GM18519 (cell line): ENCODE data around the gene ADGRG2.
"Not testable (repeated sequence)": the region's sequence is repeated elsewhere in the genome, so short reads cannot be mapped to it uniquely, and the experiment has no call there.

Experiments used
- ATAC-seq: cut with Tn5 transposase; IDR thresholded peaks from one replicate; pipeline ENCODE4 v1.9.1; 2021; ENCODE audit warnings: mild to moderate bottlenecking, moderate library complexity; ENCODE audit not compliant: unreplicated experiment, low FRiP score

The ADGRG2 gene

DNA sequence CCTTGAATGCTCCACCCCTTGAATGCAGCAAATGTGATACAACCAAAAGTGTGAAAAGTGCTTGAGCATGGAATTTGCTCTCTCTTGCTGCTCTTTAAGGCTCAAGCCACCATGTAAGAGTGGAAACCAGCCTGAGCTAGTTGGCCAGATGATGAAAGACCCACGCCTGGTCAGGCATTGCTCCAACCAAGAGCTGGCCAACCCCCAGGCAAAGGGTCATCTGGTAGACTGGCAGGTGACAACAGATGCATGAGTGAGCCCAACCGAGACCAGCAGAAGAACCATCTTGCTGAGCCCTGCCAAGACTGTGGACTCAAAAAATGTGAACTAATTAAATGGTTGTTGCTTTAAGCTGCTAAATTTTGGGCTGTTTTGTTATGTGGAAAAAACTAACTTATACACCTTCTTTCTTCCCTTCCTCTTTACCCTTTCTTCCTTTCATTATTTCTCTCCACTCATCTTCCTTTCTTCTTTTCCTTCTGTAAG lies 32.7 kb downstream of the ADGRG2 start:
- no peak for ATAC-seq

DNA sequence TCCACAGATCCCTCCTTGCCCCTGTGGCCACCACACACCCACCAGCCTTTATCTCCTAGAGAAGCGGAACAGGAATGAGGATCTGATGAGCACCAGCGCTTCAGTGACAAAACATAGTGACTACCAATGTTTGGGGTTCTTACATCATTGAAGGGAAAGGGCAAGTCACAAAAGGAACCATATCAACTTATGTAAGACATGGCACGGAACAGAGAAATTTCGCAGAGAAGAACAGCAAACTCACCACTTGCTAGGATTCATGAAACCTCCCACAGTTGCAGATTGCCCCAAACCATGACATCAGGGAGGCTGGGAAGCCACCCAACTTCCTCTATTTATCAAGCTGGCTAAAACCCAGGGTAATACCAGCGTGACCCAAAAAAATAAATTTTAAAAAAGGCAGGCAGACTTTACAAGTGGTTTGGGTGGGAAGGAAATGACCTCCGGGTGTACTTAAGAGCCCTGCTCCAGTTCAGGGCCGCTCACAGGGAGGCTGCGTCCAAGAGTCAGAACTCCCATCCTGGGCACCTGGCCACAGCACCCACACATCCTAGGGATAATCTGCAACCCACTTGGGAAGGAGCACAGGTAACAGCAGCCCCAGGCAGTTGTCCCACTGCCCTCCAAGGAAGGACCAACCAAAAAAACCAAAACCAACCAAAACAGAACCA lies 36.0 kb downstream of the ADGRG2 start:
- no peak for ATAC-seq

DNA sequence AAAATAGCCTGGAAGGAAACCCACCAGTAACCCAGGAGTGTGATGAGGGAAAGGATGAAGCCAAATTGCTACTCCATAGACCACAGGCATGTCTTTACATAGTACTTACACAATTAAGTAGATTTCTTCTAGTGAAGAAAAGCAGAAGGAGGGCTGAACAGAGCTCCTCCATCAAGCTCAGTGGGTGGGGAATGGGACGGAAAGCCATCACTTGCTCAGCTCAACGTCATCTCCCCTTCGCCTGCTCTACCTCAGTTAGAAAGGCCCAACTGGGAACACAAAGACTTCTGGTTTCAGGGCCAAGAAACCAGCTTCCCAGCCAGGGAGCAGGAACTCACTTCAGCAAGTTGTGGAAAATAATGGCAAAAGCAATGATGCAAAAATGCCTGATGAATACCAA lies 36.6 kb downstream of the ADGRG2 start:
- no peak for ATAC-seq

DNA sequence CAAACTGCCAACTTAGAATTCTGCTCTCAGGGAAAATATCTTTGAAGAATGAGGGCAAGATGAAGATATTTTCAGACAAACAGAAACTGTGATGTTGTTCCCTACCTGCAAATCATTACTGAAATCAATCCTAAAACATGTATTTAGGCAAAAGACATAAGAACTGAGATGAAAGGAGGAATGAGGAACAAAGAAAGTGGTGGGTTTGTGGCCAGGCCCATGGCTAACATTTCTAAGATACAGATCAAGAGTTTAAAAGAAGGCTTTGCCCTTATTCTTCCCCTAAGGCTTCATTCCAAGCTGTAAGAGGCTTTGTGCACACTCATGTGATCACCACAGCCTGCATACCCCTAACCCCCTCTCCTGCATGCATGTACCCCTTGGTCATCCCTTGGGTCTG lies 46.5 kb downstream of the ADGRG2 start:
- ATAC-seq = no peak

DNA sequence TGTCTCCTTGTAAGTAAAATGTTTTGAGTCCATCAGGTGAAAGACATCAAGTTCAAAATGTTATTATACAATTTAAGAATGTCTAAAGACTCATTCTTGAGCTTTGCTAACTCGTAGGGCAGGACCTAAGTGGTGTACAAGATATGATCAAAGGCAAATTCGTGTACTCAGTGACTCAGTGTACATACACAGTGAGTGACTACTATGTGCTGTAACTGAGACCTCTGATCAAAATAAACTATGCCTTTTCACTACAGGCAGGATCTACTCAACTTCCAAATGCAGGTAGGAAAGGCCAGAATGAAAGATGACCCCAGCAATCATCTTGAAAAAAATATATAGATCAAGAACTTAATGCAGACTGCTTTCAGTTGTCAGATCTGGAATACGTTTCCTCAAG lies 49.9 kb downstream of the ADGRG2 start:
- no peak for ATAC-seq

DNA sequence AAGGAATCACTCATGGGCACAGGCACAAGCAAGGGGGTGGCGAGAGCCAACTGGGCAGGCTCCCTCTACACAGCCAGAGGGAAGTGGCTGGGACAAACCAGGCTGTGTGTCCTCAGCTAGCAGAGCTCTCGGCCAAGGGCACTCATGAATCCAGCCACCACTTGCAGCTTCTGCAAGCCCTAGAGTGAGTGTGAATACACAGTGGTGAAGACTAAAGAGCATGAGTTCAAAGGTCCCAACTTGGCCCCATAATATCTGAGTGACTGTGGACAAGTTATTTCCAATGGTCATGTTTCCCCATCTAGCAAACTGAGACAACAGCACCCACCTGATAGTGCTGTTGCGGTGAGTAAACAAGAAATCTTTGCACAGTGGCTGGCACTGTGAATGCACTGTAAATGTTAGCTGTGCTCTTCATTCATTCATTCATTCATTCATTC lies 51.7 kb downstream of the ADGRG2 start:
- ATAC-seq = no peak

DNA sequence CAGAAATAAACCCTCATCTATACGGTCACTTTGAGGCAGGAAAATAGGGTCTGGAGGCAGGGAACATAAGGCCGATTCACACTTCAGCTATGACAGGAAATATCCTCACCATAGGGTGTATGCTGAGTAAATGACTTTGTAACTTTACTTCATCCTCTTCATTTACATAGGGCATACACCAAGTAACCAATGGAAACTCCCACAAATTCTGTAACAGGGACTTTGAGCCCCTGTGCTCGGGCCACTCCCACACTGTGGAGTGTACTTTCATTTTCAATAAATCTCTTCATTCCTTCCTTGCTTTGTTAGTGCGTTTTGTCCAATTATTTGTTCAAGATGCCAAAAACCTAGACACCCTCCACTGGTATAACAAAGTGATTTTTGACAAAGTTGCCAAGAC lies 55.3 kb downstream of the ADGRG2 start:
- ATAC-seq = not testable (repeated sequence)

DNA sequence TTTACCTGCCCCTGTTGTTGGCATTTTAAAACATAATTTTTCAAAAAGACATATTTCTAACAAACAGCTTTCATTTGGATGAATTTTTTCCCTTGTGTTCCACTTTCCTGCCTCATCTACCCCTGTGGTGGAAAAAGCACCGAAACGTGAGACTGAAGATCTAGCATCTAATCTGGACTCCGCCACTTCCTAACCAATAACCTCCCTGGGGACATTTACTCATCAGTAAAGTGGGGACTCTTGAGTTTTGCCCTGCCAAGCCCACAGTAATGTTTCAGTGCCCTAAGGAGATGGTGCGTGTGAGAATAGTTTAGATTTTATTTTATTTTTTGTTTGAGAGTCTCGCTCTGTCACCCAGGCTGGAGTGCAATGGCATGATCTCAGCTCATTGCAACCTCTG lies 56.7 kb downstream of the ADGRG2 start:
- ATAC-seq = no peak

DNA sequence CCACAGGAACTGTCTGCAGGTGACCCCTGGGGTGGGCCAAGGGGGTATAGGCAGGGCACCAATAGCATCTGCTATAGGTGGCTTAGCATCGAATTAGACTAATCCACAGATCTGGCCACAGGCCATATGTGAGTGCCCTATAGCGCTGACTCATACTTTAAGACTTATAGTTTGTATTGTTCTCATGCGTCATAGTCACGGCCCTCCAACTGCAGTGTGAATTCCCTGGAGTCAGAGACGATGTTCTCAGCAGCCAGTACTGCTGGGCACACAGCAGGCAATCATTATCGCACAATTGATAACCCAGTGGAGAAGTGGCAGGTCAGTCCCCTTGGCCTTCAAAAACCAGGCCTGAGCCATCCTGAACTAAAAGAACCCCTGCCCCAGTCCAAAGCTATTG lies 58.1 kb downstream of the ADGRG2 start:
- no peak for ATAC-seq

DNA sequence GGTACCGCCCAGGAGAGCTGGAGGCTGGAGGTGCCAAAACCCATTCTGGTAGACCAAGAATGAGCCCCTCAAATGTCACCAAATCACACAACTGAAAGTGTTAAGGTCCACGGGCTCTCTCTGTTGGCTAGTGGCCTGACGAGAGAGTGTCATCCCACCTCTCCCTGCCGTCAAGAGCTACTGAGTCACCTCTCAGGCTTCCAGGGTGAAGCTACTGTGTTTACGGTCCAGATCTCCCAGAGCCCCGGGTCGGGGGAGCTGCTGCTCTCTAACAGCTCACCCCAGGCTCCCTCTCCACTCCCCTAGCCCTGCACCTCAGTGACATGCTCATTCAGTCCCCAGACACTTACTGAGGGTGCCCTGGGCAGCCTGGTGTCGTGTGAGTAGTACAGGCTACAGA lies 59.2 kb downstream of the ADGRG2 start:
- no peak for ATAC-seq

DNA sequence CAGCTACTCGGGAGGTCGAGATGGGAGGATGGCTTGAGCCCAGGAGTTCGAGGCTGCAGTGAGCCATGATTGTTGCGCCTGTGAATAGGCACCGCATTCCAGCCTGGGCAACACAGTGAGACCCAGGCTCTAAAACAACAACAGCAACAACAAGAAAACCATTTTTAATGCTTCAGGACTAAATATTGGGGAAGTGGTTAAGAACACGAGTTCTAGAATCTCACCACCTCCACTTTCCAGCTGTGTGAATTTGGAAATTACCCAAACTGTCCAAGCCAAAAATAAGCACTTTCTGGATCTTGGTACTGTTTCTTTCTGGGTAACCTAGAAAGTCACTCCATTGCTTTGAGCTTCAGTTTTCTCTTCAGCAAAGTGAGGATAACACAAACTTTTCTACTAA lies 63.2 kb downstream of the ADGRG2 start:
- no peak for ATAC-seq

DNA sequence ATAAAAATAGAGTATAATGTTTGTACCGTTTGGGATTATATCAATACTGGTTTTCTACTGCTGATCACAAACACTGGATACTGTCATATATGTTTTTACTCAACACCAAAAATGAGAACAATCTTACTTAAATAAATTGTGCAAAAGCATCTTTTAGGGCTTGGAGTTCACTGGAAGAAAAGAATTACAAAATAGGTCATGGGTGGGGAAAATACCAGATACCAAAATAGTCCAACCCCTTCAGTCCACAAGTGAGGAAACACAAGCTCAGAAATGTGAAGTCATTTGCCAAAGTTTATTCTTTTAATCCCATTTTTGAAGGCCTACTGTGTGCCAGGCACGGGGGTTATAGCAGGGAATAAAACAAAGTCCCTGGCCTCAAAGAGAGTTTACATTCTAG lies 64.4 kb downstream of the ADGRG2 start:
- no peak for ATAC-seq

DNA sequence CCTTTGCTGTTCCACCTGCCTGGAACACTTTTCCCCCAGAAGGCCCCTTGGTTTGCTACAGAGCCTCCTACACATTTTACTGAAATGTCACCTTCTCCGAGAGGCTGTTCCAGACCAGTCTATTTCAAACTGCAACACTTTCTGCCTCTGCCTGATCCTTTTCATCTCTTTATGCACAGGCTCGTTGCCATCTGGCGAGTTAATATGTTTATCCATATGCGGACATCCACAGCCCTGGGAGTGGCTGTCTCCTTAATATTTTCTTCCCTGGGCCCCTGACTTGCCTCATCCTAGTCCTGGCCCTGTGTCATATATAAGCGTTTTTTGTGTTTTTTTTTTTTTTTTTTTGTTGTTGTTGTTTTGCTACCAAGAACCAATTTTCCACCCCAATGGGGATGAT lies 73.2 kb downstream of the ADGRG2 start:
- no peak for ATAC-seq

DNA sequence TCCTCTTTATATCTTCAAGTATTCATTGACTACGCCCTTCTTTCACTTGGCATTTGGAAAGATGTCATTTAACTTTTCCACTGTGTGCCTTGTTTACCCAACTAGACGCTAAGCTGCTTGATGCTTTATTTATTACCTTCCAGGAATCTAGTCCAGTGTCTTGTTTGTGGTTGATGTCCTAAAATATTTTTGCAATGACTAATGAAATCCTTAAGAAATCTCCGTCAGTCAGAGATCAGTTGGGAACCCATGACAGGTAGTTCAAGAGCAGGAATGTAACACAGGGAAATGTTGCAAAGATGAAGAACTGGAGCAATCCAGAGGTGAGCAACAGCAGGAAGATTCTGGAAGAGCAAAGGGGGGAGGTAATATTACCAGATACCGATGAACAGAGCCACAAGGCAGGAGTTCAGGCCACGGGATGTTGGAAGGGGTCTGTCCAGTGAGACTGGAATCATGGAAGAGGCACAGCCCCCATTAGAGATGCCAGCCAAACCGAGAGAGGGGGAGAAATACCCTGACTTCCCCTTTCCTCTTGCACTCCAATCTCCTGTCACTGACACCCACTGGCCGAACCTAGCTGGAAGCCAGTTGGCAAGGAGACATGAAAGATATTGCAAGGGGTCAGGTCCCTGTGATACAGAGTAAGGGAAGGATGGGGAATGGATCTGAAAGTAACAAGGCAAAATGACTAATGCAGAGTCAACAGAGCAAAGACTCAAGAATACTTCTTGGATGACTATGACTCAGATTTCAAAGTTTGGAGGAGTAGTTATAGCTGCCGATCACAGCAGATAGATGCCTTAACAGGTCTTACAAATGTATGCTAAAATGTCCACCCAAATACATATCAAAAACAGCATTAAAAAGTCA lies 75.7 kb downstream of the ADGRG2 start:
- no peak for ATAC-seq

DNA sequence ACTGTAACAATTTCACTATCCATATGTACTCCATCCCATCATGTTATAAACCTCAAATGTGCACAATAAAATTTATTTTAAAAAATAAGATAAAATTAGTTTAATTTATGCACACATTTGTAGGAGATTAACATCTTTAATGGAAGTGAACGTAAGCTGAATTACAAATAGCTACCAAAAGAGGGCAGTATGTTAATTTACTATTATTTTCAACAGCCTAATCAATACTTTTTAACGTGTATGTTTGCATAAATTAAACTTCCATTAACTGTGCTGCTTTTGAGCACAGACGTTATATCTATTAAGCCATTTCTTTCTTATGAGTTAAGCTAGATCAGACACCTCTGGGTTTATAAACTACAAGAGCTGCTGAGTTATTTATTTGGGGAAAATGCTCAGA lies 81.9 kb downstream of the ADGRG2 start:
- no peak for ATAC-seq

DNA sequence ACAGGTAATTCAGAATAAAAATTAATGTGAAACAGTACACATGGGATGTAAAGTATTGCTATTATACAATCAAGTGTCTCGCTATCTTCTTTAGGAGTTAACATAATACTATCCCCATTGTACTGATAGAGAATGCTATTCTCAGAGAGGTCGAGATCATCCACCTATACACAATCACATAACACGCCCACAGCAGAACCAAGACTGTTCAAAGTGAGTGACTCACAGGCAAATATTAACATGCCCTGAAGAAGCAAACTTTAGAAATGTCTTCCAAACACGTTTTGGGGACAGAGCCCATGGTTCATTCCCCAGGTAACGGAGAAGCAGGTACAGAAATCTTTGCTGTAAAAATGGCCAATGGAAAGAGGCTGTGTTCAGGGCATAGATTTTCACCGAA lies 88.2 kb downstream of the ADGRG2 start:
- ATAC-seq = no peak

DNA sequence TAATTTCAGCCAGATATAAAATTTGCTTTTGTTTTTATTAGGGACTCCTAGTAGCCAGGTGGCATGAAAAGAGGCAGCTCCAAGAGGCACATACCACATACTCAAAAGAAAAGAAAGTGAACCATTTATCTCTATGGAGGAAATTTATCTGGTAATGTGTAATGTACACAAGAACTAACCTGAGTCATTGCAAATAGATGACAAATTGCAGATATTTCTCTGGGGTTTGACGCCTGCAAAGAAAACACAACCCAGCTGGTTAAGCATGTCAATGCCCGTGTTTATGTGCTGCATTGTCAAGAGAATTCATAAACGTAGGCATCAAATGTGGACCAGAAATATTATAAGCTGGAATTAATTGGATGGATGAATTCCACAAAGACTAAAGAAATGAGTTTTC lies 91.5 kb downstream of the ADGRG2 start:
- ATAC-seq = no peak

DNA sequence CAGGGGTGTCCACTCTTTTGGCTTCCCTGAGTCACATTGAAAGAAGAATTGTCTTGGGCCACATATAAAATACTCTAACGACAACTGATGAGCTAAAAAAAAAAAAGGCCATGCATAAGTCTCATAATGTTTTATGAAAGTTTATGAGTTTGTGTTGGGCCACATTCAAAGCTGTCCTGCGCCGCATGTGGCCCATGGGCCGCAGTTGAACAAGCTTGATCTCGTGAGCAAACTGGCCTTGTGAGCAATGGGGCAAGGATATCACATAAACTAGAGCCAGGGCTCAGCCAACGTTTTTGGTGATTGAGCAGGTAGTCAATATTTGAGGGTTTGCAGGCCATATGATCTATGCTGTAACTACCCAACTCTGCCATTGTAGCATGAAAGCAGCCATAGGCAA lies 93.7 kb downstream of the ADGRG2 start:
- ATAC-seq = no peak

DNA sequence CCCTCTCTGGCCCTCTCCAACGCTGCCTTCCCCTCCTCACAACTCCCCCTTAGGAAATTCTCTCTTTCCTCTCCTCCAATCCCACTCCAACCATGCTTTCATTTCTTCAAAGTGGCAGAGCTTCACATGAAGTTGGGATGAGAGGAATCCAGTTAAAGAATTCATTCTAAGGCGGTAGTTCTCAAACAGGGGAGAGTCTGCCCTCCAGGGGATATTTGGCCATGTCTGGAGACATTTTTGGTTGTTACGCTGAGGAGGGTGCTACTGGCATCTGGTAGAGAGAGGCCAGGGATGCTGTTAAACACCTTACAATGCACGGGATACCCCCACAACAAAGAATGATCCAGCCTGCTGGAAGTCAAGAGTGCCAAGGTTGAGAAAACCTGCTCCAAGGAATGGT lies 97.9 kb downstream of the ADGRG2 start:
- ATAC-seq = no peak

DNA sequence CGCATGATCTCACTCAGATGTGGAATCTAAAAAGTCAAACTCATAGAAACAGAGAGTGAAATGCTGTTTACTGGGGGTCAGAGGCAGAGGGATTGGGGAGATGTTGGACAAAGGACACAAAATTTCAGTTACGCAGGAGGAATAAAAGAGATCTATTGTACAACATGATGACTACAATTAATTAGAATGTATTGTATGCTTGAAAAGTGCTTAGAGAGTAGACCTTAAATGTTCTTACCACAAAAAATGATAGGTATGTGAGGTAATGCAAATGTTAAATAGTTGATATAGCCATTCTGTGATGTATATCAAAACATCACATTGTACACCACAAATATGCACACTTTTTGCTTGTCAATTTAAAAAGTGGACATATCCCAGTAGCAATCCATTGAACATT lies 102.3 kb downstream of the ADGRG2 start:
- ATAC-seq = no peak

DNA sequence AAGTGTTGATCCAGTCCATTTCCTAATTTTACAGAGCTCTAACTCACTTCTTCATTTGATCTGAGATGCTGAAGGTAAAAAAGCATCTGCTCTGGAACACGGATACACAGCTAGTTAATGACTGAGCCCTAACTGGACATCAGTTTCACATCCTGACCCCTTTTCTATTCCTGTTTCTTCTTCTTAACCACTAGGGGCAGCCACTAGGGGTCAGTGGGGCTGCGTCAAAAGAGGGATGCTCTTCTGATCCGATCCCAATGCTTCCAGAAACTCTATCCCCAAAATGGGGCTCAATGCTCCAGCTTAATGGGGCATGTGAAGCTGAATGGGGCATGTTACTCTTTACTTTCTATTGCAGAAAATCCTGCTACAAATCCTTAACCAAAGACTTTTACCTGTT lies 105.0 kb downstream of the ADGRG2 start:
- no peak for ATAC-seq

DNA sequence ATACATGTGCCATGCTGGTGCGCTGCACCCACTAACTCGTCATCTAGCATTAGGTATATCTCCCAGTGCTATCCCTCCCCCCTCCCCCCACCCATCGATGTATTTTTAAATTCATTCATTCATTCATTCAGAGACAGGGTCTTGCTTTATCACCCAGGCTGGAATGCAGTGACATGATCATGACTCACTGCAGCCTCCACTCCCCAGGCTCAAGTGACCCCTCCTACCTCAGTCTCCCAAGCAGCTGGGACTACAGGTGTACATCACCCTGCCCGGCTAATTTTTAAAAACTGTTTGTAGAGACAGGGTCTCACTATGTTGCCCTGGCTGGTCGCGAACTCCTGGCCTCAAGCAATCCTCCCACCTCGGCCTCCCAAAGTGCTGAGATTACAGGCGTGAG lies 105.7 kb downstream of the ADGRG2 start:
- ATAC-seq = not testable (repeated sequence)
